CD4-positive, alpha-beta T cell treated with Interleukin-17A for 4 hours (primary cell): ENCODE measurements around the gene EIF4G3.
"Not testable (repeated sequence)": the region's sequence is repeated elsewhere in the genome, so short reads cannot be mapped to it uniquely, and the experiment has no call there.

Experiments
- DNase-seq: peaks from one replicate; pipeline ENCODE4 v3.0.0-alpha.2; 2020; ENCODE audit warnings: mixed read lengths

Gene EIF4G3

DNA sequence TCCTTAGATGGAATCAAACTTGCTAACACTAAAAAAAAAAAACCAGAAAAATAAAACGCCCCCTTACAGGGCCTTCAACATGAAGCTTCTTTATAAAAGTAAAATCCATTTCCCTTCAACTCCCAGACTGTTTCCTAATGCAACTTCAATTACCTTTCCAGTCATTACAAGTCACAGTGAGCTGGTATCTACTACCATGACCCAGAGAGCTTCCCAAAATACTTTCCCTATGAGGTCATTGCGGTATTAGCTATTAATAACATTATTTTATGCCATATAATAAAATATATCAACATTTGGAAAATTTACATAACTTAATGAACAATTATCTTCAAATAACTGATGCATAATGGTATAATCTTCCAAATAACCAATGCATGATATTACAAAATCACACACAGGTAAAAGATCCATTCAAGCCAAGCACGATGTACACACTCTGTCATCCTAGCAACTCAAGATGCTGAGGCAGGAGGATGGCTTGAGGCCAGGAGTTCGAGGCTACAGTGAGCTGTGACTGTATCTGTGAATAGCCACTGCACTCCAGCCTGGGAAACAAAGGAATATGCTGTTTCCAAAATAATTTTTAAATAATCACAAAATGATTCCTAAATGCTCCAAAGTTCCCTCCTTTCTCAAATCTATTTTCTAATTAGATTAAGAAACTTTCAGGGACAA is 24.1 kb downstream of the EIF4G3 start:
- no peak for DNase-seq

DNA sequence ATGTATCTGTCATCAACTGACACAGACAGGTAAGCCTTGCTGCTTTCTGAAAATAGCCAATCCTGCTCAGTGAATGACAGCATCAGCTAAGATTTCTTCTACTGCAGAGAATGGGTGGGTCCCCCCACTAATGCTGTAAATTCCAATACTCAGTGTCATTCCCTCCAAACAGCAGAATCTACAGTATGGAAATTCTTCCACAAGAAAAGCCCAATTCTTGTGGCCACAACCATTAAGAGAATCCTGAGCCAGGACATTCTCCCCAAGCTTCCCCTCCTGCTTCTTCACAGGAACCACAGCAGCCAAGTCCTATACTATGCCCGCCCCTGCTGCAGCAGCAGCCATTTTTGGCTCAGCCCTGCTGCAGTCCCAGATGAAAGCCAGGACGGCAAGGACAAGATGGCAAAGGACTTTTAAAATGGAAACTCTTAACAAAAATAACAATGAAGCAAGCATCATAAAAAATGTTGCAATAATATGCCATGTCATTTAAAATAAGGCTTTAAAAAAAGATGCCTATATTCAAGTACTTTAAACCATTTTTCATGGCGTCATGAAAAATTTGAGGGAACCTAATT is 26.8 kb downstream of the EIF4G3 start:
- no peak for DNase-seq

DNA sequence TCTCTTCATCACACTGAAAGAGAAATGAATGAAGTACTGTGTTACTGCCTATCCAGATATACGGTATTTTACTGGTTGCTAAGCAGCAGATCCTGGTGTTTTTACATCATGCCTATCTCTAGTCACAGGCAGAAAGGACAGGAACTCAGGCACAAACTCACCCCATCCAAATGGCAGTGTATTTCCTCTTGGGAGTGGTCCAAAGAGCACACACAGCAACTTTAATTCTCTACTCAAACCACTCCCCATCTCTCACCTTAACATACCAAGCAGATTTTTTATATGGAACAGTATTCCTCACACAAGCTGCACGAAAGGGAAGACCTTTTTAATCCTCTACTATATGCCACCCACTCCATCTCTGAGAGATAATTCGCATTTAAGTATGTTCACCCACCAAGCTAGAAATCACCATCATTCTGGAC is 27.3 kb downstream of the EIF4G3 start:
- DNase-seq: no peak

DNA sequence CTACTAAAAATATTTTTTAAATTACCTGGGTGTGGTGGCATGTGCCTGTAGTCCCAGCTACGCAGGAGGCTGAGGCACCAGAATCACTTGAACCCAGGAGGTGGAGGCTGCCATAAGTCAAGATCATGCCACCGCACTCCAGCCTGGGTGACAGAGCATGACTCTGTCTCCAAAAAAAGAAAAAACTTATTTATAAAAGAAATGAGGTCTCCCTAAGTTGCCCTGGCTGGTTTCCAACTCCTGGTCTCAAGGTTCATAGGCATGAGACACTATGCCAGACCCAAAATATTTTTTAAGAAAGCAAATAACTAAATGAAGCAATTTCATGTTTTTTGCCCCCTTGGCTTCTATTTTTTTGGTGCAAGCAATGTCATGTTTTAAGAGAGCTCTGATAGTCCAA is 32.9 kb downstream of the EIF4G3 start:
- no peak for DNase-seq

DNA sequence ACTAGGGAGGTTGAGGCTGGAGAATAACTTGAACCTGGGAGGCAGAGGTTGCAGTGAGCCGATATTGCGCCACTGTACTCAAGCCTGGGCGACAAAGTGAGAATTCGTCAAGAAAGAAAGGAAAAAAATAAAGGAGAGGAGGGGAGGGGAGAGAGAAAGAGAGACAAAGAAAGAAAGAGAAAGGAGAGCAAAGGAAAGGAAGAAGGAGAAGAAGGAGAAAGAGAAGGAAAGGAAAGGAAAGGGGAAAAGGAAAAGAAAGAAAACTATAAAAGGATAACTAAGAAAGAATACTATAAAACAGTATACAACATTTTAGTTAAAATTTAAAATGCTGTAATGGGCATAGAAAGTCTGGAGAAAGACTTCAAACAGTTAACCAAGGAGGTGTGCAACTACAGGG is 33.6 kb downstream of the EIF4G3 start:
- DNase-seq: no peak

DNA sequence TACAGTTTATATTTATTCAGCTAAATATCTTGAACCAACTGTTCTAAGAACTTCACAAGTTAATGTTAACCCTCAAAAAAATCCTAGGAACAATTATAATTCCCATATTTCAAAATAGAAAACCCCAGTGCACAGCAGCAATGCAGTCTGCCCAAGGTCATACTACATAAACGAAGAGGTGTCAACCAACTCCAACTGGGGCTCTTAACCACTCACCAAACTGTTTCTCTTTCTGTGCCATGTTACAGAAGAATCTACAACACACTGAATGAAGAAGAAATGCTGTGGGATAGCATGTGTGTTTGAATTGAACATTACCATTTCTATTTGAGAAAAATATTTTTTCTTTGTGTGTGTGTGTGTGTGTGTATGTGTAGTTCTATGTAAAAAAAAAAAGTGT is 35.7 kb downstream of the EIF4G3 start:
- DNase-seq: no peak

DNA sequence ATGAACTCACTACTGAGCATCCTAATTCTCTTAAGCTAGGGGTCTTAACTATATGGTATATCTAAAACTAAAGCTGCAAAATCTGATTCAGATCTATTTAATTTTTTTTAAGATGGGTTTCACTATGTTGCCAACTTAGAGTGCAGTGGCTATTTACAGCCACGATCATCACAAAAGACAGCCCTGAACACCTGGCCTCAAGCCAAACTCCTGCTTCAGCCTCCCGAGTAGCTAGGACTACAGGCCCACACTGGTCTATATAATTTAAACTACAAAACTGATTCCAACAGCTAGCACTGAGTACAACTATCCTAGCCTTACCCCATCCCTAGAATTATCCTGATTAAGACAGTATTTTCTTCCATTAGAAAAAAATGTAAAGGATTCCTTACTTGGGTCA is 37.1 kb downstream of the EIF4G3 start:
- no peak for DNase-seq

DNA sequence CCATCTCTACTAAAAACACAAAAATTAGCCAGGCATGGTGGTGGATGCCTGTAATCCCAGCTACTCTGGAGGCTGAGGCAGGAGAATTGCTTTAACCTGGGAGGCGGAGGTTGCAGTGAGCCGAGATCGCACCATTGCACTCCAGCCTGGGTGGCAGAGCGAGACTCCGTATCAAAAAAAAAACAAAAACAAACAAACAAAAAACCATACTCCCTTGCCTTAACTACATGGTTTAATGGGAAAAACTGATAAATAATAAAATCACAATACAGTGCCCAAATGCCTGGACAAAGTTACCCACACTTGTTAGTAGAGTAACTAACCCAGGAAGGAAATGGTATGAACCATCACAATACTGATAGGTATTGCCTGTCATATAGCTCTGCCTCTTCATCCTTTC is 40.4 kb downstream of the EIF4G3 start:
- DNase-seq: not testable (repeated sequence)

DNA sequence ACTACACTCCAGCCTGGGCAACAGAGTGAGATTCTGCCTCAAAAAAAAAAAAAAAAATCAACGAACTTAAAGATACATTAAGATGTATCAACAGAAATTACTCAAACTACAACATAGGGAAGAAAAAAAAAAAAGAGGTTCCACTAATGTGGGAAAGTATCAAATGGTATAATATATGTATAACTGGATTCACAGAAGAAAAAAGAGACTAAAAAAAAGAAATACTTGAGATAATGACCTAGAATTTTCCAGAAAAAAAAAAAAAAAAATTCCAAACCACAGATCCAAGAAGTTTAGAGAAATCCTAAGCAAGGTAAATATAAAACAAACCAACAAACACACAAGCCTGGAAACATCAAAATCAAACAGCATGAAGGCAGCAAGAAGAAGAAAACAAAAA is 45.5 kb downstream of the EIF4G3 start:
- no peak for DNase-seq

DNA sequence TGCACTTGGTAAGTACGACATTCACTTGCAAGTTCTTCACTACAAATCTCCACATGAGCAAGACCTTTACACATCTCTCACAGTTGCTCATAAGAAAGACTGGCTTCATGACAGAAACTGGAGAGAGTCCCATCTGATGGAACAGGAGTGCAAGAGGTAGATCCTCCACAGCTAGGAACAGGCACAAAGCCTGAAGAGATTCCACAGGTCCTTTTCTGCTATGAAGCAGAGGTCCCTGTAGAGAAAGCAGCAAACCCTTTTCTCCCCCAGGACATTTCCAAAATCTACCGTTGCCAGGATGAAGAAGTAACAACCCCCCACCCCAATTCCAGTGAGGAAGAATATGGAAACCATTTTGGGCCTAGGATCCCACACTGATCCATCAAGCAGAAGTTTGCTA is 47.3 kb downstream of the EIF4G3 start:
- DNase-seq: no peak

DNA sequence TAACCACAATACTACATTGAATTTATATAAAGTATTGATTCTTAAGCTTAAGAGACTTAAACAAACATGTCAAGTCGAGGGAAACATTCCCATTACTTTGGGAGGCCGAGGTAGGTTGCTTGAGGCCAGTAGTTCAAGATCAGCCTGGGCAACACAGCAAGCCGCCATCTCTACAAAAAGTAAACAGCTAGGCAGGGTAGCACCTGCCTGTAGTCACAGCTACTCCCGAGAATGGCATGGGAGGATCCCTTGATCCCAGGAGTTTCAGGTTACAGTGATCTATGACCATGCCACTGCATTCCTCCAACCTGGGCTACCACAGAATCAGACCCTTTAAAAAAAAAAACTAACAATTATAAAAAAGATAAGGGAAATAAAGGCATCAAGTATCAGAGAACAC is 50.4 kb downstream of the EIF4G3 start:
- DNase-seq: no peak

DNA sequence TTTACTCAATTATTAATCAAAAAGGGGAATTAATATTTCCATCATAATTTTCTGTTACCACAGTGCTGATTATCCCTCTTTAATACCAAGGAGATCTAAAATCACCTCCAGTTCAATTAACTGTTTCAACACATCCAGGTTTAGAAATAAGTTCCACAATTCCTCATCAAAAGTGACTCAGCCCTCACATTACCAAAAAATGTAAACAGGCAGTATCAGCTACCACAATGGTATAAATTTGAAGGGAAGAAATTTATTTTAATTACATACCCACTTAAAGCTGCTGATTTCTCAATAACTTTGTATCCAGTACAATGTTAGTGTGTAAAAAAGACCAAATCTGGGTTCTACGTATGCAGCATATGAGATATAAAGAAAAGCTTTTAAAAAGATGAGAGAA is 51.9 kb downstream of the EIF4G3 start:
- DNase-seq: no peak

DNA sequence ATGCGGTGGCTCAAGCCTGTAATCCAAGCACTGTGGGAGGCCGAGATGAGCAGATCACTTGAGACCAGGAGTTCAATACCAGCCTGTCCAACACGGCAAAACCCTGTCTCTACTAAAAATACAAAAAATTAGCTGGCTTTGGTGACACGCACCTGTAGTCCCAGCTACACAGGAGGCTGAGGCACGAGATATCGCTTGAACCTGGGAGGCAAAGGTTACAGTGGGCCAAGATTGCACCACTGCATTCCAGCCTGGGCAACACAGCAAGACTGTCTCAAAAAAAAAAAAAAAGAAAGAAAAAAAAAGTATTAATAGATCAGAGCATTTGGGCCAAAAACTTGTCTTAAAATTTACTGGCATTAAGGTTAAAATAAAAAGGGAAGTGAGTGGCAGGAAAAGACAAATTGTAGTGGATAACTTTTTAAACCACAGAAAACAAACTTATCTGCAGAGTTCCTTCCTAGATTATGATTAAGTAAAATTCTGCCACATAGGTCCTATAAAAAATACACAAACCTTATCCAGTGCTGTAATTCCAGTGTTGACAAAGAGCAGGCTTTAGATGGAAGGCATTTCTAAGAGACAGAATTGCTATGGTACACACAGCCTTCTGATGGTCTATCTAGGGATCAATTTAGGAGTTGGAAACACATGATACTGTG is 53.3 kb downstream of the EIF4G3 start:
- no peak for DNase-seq

DNA sequence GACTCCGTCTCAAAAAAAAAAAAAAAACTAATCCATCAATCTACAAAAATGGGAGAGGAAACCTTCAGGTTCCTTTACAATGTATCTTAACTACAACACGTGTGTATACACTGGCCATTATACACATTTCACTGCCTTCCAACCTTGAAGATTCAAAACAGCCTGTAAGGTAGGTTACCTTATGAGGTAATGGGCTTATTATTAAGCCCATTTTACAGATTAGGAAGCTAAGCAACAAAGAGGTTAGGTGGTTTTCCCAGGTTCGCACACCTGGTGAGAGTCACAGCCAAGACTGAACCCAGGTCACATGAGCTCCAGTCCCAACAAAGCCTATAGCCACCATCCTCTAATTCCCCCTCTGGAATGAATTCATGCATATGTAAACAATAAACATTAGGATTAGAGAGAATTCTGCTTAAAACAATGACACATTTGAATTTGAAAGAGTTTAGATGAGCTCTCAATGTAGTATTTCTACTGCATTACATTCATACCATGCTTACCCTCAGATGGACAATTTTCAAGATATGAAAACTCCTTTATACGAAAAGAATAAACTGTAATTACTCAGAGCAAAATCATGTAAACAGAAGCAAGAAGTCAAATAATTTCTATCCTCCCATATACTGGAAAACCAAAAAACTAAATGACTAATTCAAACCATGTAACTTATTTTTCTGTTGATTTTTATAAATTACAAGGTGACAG is 54.8 kb downstream of the EIF4G3 start:
- DNase-seq: no peak

DNA sequence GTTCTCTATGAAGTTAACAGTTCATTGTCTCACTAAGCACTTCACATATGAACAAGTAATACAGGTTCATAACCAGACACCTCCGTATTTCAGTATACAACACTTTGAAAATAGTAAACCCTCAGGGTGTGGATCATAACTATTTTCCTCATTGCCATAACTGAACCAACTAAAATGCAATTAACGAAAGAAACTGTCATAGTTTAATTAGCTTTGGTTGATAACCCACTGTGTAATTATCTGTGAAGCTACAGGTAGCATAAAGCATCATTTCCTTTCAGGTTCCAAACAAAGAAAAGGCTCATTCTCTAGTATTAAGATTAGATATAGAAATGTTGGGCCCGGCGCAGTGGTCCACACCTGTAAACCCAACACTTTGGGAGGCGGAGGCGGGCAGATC is 58.5 kb downstream of the EIF4G3 start:
- DNase-seq: no peak

DNA sequence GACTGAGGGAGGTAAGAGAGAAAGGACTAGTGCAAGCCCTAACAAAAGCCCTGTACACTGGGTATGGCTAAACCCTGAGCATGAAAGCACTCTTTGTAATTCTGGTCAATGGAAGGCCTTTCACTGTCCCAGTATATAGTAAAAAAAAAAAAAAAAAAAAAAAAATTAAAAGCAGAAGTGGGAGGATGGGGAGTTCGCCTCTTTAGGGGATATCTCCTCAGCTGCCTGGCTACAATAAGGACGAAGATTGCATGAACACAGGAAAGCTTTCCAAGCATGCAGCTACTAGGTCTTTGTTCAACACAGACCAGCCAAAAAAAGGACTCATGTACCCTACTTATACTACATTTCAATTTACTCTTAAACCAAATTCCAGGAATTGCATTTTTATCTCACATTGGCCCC is 59.1 kb downstream of the EIF4G3 start:
- no peak for DNase-seq

DNA sequence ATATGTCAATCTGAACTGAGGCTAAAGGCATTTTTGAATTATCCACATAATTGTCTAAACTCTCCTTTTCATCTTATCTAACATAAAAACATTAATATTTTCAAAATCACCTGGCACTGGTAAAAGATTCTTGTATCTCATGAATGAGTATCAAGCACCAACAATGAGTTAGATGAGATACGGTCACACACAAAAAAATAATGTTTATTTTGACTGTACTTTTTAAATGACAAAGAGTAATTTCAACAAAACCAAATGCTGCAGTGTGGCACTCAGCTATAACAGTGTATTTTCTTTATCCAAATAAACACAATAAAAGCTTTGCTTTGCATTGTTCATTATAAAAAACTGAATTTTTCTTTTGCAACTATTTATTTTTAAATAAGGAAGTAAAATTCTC is 59.5 kb downstream of the EIF4G3 start:
- no peak for DNase-seq

DNA sequence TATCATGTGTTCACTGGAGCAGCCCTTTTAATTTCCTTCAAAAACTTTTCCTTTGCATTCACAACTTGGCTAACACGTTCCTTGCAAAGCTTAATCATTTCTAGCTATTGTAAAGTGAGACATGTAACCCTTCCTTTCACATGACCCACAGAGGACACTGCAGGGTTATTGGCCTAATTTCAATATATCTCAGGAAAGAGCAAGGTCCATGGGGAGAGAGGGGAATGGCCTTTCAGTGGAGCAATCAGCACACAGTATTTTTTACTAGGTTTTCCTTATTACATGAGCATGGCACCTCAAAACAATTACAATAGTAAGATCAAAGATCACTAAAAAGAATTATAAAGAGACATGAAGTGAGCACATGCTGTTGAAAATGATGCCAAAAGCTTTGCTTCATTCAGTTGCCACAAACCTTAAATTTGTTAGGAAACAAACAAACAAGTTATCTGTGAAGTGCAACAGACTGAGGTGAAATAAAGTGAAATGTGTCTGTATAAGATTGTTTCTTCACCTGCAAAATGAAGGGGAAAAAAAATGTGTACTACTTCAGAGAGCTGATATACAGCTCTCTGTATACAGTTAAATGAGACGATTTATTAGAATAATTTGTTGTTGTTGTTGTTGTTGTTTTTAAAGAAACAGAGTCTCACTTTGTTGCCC is 61.5 kb downstream of the EIF4G3 start:
- DNase-seq: no peak

DNA sequence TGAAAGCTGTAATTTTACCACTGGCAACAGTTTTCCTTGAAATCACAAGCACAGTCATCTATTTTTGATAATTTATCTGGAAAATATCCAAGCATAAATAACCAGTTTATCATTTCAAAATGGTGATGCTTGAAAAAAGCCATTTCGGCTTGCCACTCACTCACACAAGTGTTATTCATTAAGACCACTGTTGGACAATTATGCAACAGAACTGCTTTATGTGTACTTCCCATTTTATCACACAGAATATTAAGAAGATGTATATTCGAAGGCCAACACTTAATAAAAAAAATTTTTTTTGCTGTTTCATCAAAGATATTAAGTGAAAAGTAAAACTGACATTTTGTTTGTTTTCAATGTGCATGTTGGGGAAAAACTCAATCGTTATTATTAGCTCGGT is 62.3 kb downstream of the EIF4G3 start:
- no peak for DNase-seq

DNA sequence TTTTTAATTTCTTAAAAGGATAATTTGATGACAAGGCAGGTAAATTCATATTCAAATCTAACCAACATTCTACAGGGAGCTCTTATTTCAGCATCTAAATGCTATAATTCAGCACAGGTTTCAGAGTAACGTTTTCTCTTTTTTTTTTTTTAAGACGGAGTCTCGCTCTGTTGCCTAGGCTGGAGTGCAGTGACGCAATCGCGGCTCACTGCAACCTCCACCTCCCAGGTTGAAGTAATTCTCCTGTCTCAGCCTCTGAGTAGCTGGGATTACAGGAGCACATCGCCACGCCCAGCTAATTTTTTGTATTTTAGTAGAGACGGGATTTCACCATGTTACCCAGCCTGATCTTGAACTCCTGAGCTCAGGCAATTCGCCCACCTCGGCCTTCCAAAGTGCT is 66.5 kb downstream of the EIF4G3 start:
- DNase-seq: no peak

DNA sequence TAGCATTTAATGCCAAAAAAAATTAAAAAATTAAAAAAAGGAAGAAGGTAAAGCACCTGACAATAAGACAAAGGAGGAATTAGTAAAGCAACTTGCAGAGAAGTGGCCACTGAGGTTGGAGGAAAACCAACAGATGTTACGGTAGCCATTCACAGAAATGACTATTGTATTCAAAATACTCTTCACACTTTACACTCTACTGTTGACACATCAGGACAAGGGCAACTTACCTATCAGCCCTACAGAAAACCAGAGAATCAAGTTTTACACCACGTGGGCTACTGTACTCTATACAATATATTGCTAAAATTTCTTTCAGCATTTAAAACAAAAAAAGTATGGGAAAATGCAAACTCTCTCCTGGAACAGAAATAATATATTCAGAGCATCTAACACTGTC is 70.0 kb downstream of the EIF4G3 start:
- DNase-seq: no peak

DNA sequence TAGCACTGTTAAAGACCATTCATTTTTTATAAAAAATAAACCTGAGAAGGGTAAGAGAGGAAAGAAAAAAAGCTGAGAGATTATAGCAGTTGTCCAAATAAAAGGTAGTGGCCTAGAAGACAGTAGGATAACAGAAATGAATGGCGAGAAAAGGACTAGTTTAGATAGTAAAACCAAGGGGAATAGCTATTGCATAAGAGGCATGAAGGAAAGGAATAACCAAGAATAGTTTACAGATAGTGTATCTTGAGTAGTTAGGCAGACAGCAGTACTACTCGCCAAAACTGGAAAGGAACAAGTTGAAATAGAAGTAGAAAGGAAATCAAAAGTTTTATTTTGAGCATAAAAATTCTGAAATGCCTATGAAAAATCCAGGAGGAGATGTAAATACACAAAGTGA is 70.5 kb downstream of the EIF4G3 start:
- no peak for DNase-seq

DNA sequence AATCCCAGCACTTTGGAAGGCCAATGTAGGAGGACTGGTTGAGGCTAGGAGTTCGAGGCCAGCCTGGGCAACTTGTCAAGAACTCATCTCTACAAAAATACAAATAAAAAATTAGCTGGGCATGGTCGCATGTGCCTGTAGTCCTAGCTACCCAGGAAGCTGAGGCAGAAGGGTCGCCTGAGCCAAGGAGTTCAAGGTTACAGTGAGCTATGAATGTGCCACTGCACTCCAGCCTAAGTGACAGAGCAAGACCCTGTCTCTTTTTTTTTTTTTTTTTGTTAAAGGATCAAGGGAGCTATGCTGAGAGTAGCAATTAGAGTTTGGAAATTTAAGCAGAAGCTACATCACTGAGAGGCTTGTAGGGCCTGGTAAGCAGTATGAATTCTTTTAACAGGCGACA is 70.9 kb downstream of the EIF4G3 start:
- DNase-seq: no peak

DNA sequence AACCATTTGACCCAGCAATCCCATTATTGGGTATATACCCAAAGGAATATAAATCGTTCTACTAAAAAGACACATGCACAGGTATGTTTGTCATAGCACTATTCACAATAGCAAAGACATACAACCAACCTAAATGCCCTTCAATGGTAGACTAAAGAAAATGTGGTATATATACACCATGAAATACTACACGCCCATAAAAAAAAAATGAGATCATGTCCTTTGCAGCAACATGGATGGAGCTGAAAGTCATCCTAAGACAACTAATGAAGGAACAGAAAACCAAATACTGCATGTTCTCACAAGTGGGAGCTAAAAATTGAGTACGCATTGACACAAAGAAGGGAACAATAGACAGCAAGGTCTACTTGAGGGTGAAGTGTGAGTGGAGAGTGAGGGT is 72.0 kb downstream of the EIF4G3 start:
- no peak for DNase-seq
